H9 (cell line): ENCODE measurements around the gene ENPP1. TPM values are rescaled to one million over a fixed set of nuclear protein-coding genes. Genes with fewer than 3 reads are reported as not detected.

Source experiments
- DNase-seq: peaks from one replicate; pipeline ENCODE4 v3.0.0-alpha.2; 2017
- H2AFZ ChIP-seq: one replicate; pipeline ENCODE4 v1.6.1; 2013; ENCODE audit warnings: mild to moderate bottlenecking, low read length, control low read depth, moderate library complexity
- H2AK5ac ChIP-seq: 2 replicates; pipeline ENCODE4 v1.6.1; 2013; ENCODE audit warnings: low read length, control low read depth, mixed read lengths; ENCODE audit not compliant: insufficient read length
- H2BK120ac ChIP-seq: one replicate; pipeline ENCODE4 v1.6.1; 2013; ENCODE audit warnings: low read depth, mild to moderate bottlenecking, low read length, control low read depth, inconsistent platforms; ENCODE audit not compliant: poor library complexity, severe bottlenecking
- H2BK12ac ChIP-seq: 2 replicates; pipeline ENCODE4 v1.6.1; 2013; ENCODE audit warnings: low read length, control low read depth, mixed read lengths, low read depth; ENCODE audit not compliant: insufficient read length
- H2BK15ac ChIP-seq: 2 replicates; pipeline ENCODE4 v1.6.1; 2013; ENCODE audit warnings: low read depth, low read length, control low read depth
- H2BK20ac ChIP-seq: one replicate; pipeline ENCODE4 v1.6.1; 2013; ENCODE audit warnings: low read depth, mild to moderate bottlenecking, low read length, control low read depth, inconsistent platforms; ENCODE audit not compliant: poor library complexity, severe bottlenecking
- H2BK5ac ChIP-seq: 2 replicates; pipeline ENCODE4 v1.6.1; 2013; ENCODE audit warnings: low read length, control low read depth, mixed read lengths; ENCODE audit not compliant: insufficient read length
- H3K14ac ChIP-seq: 2 replicates; pipeline ENCODE4 v1.6.1; 2013; ENCODE audit warnings: low read length, control low read depth; ENCODE audit not compliant: insufficient read depth
- H3K18ac ChIP-seq: 2 replicates; pipeline ENCODE4 v1.6.1; 2013; ENCODE audit warnings: low read depth, mild to moderate bottlenecking, mixed read lengths, low read length, control low read depth; ENCODE audit not compliant: insufficient read length
- H3K23ac ChIP-seq: 2 replicates; pipeline ENCODE4 v1.6.1; 2013; ENCODE audit warnings: low read length, control low read depth, mixed read lengths, low read depth; ENCODE audit not compliant: insufficient read length
- H3K23me2 ChIP-seq: 2 replicates; pipeline ENCODE4 v1.6.1; 2013; ENCODE audit warnings: low read depth, mild to moderate bottlenecking, mixed read lengths, low read length, control low read depth; ENCODE audit not compliant: insufficient read length, poor library complexity, severe bottlenecking
- H3K27ac ChIP-seq: 2 replicates; pipeline ENCODE4 v1.5.1; 2013; ENCODE audit warnings: low read length, control low read depth, mixed read lengths, low read depth; ENCODE audit not compliant: insufficient read length
- H3K27me3 ChIP-seq: 2 replicates; pipeline ENCODE4 v1.6.1; 2013; ENCODE audit warnings: low read length, control low read depth, inconsistent platforms; ENCODE audit not compliant: insufficient read depth
- H3K4ac ChIP-seq: 2 replicates; pipeline ENCODE4 v1.6.1; 2013; ENCODE audit warnings: low read depth, mild to moderate bottlenecking, control low read depth, inconsistent platforms, low read length, moderate library complexity
- H3K4me1 ChIP-seq: 2 replicates; pipeline ENCODE4 v1.6.1; 2013; ENCODE audit warnings: low read length, control low read depth, inconsistent platforms; ENCODE audit not compliant: insufficient read depth
- H3K4me2 ChIP-seq: 2 replicates; pipeline ENCODE4 v1.6.1; 2013; ENCODE audit warnings: low read length, control low read depth, mixed read lengths; ENCODE audit not compliant: insufficient read length, insufficient read depth
- H3K56ac ChIP-seq: 2 replicates; pipeline ENCODE4 v1.6.1; 2013; ENCODE audit warnings: low read depth, mild to moderate bottlenecking, mixed read lengths, low read length, control low read depth; ENCODE audit not compliant: insufficient read length
- H3K79me1 ChIP-seq: 2 replicates; pipeline ENCODE4 v1.6.1; 2013; ENCODE audit warnings: low read depth, mild to moderate bottlenecking, moderate library complexity, low read length, control low read depth, inconsistent platforms; ENCODE audit not compliant: insufficient read depth, poor library complexity, severe bottlenecking
- H3K79me2 ChIP-seq: 2 replicates; pipeline ENCODE4 v1.6.1; 2013; ENCODE audit warnings: low read length, control low read depth, inconsistent platforms; ENCODE audit not compliant: insufficient read depth
- H3K9ac ChIP-seq: 2 replicates; pipeline ENCODE4 v1.6.1; 2013; ENCODE audit warnings: low read length, control low read depth, mixed read lengths; ENCODE audit not compliant: insufficient read length; ENCODE audit errors: extremely low read depth
- H3K9me3 ChIP-seq: one replicate; pipeline ENCODE4 v1.6.1; 2013; ENCODE audit warnings: low read depth, low read length, inconsistent platforms; ENCODE audit not compliant: control insufficient read depth
- H3T11ph ChIP-seq: one replicate; pipeline ENCODE4 v1.6.1; 2013; ENCODE audit warnings: mild to moderate bottlenecking, low read length, control low read depth, inconsistent platforms
- H4K20me1 ChIP-seq: one replicate; pipeline ENCODE4 v1.6.1; 2013; ENCODE audit not compliant: control insufficient read depth, insufficient read length, insufficient read depth
- H4K5ac ChIP-seq: 2 replicates; pipeline ENCODE4 v1.6.1; 2013; ENCODE audit warnings: low read depth, mild to moderate bottlenecking, mixed read lengths, low read length, control low read depth; ENCODE audit not compliant: insufficient read length
- H4K8ac ChIP-seq: replicated peaks from 2 replicates; pipeline ENCODE4 v1.6.1; 2013; ENCODE audit warnings: low read length, control low read depth, mixed read lengths, low read depth; ENCODE audit not compliant: insufficient read length
- H4K91ac ChIP-seq: 2 replicates; pipeline ENCODE4 v1.6.1; 2013; ENCODE audit warnings: low read depth, mild to moderate bottlenecking, moderate library complexity, mixed read lengths, low read length, control low read depth; ENCODE audit not compliant: insufficient read length
- H3K27ac Mint-ChIP-seq, 3 experiments: 2 replicates in 2 of 3; 3 replicates in 1 of 3; pipeline ENCODE4 v1.8.0; 2020 to 2021; ENCODE audit warnings: mixed read lengths in 3 of 3, mild to moderate bottlenecking in 1 of 3, moderate library complexity in 1 of 3
- H3K27me3 Mint-ChIP-seq: 2 replicates; pipeline ENCODE4 v1.8.0; 2021; ENCODE audit warnings: low read depth, mild to moderate bottlenecking, moderate library complexity, mixed read lengths
- H3K36me3 Mint-ChIP-seq, 3 experiments: 2 replicates in 2 of 3; 3 replicates in 1 of 3; pipeline ENCODE4 v1.8.0; 2020 to 2021; ENCODE audit warnings: low read depth in 3 of 3, mixed read lengths in 3 of 3; ENCODE audit not compliant: insufficient read depth in 1 of 3
- H3K4me1 Mint-ChIP-seq, 2 experiments: 2 replicates each; pipeline ENCODE4 v1.8.0; 2020; ENCODE audit warnings: mixed read lengths in 2 of 2
- H3K4me3 Mint-ChIP-seq, 2 experiments: 2 replicates in 1 of 2; 3 replicates in 1 of 2; pipeline ENCODE4 v1.8.0; 2020 to 2021; ENCODE audit warnings: mild to moderate bottlenecking in 2 of 2, mixed read lengths in 2 of 2, moderate library complexity in 1 of 2
- H3K9me3 Mint-ChIP-seq, 2 experiments: 2 replicates in 1 of 2; 3 replicates in 1 of 2; pipeline ENCODE4 v1.8.0; 2020; ENCODE audit warnings: mild to moderate bottlenecking in 2 of 2, mixed read lengths in 2 of 2, moderate library complexity in 1 of 2
- WGBS: extraction: QIAGEN DNeasy Blood & Tissue Kit; methylation state at CpG from one replicate; pipeline ENCODE4 v1.1.7; 2013; ENCODE audit warnings: missing lambda C conversion rate, low lambda C conversion rate, mixed read lengths; ENCODE audit not compliant: insufficient read length; ENCODE audit errors: extremely low coverage; 5-methylcytosine and 5-hydroxymethylcytosine counted together
- total RNA-seq: library from RNA; stranded (reverse); gene quantifications from 2 replicates; pipeline ENCODE4 v1.2.1, GENCODE V29; 2021
- TF ChIP-seq, protein P1 (sequence below): fragments of 200-600 bp; sonication (generic); conservative IDR thresholded peaks from 3 replicates; pipeline ENCODE4 v1.8.0; 2021; ENCODE audit warnings: antibody characterized with exemption, mild to moderate bottlenecking

The ENPP1 gene
- total RNA-seq, 1 experiment from 2014 or later, result 22.5 TPM

DNA sequence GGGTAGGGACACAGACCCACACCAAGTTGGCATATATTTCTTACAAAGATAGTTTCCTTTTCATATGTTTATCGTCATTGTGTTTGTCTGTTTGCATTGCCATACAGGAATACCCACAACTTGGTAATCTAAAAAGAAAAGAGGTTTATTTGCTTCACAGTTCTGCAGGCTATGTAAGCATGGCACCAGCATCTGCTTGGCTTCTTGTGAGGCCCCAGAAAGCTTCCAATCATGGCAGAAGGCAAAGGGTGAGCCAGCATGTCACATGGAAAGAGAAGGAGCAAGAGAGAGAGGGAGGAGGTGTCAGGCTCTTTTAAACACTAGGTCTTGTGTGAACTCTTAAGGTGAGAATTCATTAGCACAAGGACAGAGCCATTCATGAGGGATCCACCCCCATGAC is 90.9 kb downstream of the ENPP1 start:
- no peak overlapping the region for H3K56ac ChIP-seq
- WGBS, result no CpG with 5 or more reads among the region's 1 CpG
- peaks cover 28 to 44% (median 37%) of the 10 kb centered on the region in 3 experiments for H3K36me3 Mint-ChIP-seq

More for the DNA sequence above, 90.9 kb downstream of the ENPP1 start:
- peaks cover 4% of the 10 kb centered on the region; the same call in 1 of the 2 replicates for H3K4me1 ChIP-seq
- no peaks in the 10 kb centered on the region for H3K27me3 ChIP-seq
- TF ChIP-seq, protein P1, sequence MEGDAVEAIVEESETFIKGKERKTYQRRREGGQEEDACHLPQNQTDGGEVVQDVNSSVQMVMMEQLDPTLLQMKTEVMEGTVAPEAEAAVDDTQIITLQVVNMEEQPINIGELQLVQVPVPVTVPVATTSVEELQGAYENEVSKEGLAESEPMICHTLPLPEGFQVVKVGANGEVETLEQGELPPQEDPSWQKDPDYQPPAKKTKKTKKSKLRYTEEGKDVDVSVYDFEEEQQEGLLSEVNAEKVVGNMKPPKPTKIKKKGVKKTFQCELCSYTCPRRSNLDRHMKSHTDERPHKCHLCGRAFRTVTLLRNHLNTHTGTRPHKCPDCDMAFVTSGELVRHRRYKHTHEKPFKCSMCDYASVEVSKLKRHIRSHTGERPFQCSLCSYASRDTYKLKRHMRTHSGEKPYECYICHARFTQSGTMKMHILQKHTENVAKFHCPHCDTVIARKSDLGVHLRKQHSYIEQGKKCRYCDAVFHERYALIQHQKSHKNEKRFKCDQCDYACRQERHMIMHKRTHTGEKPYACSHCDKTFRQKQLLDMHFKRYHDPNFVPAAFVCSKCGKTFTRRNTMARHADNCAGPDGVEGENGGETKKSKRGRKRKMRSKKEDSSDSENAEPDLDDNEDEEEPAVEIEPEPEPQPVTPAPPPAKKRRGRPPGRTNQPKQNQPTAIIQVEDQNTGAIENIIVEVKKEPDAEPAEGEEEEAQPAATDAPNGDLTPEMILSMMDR, result no peak
- no peaks in the 10 kb centered on the region for H4K20me1 ChIP-seq
- Mint-ChIP-seq H3K4me1 (peaks cover 26 to 28% of the 10 kb centered on the region in 2 experiments), H3K27ac (no peak overlapping the region), H3K27me3 (peaks cover 3% of the 10 kb centered on the region; the same call in 1 of the 2 replicates), H3K9me3 (peaks cover 22 to 37% of the 10 kb centered on the region in 2 experiments), H3K4me3 (no peak overlapping the region)
- no peak overlapping the region for H2AFZ ChIP-seq
- no peak overlapping the region for H3T11ph ChIP-seq
- no peak overlapping the region for H3K9ac ChIP-seq
- no peak overlapping the region for H3K18ac ChIP-seq
- H3K14ac ChIP-seq, result no peak overlapping the region
- H3K79me1 ChIP-seq, result no peaks in the 10 kb centered on the region
- no peak overlapping the region for H3K23ac ChIP-seq
- no peak overlapping the region for H4K91ac ChIP-seq
- H3K79me2 ChIP-seq, result peaks cover 5% of the 10 kb centered on the region; the same call in 1 of the 2 replicates
- H3K23me2 ChIP-seq, result no peaks in the 10 kb centered on the region
- H4K8ac ChIP-seq, result no peak overlapping the region
- H3K4ac ChIP-seq, result no peak overlapping the region
- peaks cover 28% of the 10 kb centered on the region for H3K9me3 ChIP-seq
- no peak overlapping the region for H3K4me2 ChIP-seq
- H2BK120ac ChIP-seq, result no peak overlapping the region
- H2BK20ac ChIP-seq, result no peak overlapping the region
- H2BK12ac ChIP-seq, result no peak overlapping the region
- H2BK5ac ChIP-seq, result no peak overlapping the region
- H2BK15ac ChIP-seq, result no peak overlapping the region
- H4K5ac ChIP-seq, result no peak overlapping the region
- no peak overlapping the region for H3K27ac ChIP-seq
- no peak for DNase-seq
- no peak overlapping the region for H2AK5ac ChIP-seq
